HepG2 (cell line): Measurements from ENCODE around the gene TOB1. TPM values are rescaled to one million over a fixed set of nuclear protein-coding genes. Genes with fewer than 3 reads are reported as not detected.
A peak's percentile ranks its signal among the peaks of the same experiment; 100 is the strongest.

Experiments
- MAFK ChIP-seq, 2 experiments: IDR thresholded peaks in 1 of 2; conservative IDR thresholded peaks in 1 of 2; 2 replicates each; pipeline ENCODE4 v1.6.1; 2011; ENCODE audit warnings: improper control_type of control experiment in 2 of 2, low read length in 2 of 2
- MEIS1 ChIP-seq: sonication (generic); formaldehyde crosslinking; IDR thresholded peaks from 2 replicates; pipeline ENCODE4 v1.9.0; 2021; ENCODE audit warnings: mild to moderate bottlenecking, missing genetic modification reagents, moderate library complexity, borderline replicate concordance
- NCOR1 ChIP-seq: fragments of 200-600 bp; sonication (generic); IDR thresholded peaks from 2 replicates; pipeline ENCODE4 v1.7.0; 2017; ENCODE audit warnings: antibody characterized with exemption, low read length, borderline replicate concordance
- PAWR ChIP-seq: sonication (generic); formaldehyde crosslinking; IDR thresholded peaks from 2 replicates; pipeline ENCODE4 v1.4.0; 2020; ENCODE audit warnings: missing genetic modification reagents, mild to moderate bottlenecking, borderline replicate concordance
- PTBP1 ChIP-seq: fragments of 200-400 bp; formaldehyde crosslinking; IDR thresholded peaks from 2 replicates; pipeline ENCODE4 v1.6.1; 2018; ENCODE audit warnings: low read length, low read depth; ENCODE audit not compliant: poor library complexity, severe bottlenecking
- RELA ChIP-seq: sonication (generic); formaldehyde crosslinking; IDR thresholded peaks from 2 replicates; pipeline ENCODE4 v1.4.0; 2020; ENCODE audit warnings: missing genetic modification reagents
- TARDBP ChIP-seq: sonication (generic); formaldehyde crosslinking; IDR thresholded peaks from 2 replicates; pipeline ENCODE4 v1.8.0; 2022; ENCODE audit warnings: mild to moderate bottlenecking, missing genetic modification reagents
- TSC22D2 ChIP-seq: sonication (generic); formaldehyde crosslinking; IDR thresholded peaks from 2 replicates; pipeline ENCODE4 v1.5.1; 2020; ENCODE audit warnings: missing genetic modification reagents, mild to moderate bottlenecking, borderline replicate concordance
- ZNF264 ChIP-seq: sonication (generic); formaldehyde crosslinking; IDR thresholded peaks from 2 replicates; pipeline ENCODE4 v1.4.0; 2020; ENCODE audit warnings: missing genetic modification reagents
- ZNF317 ChIP-seq: sonication (generic); formaldehyde crosslinking; IDR thresholded peaks from 2 replicates; pipeline ENCODE4 v1.5.0; 2020; ENCODE audit warnings: mild to moderate bottlenecking, missing genetic modification reagents
- ZNF383 ChIP-seq: sonication (generic); formaldehyde crosslinking; IDR thresholded peaks from 2 replicates; pipeline ENCODE4 v1.4.0; 2020; ENCODE audit warnings: missing genetic modification reagents, mild to moderate bottlenecking, borderline replicate concordance
- ZNF510 ChIP-seq: sonication (generic); formaldehyde crosslinking; IDR thresholded peaks from 2 replicates; pipeline ENCODE4 v1.4.0; 2020; ENCODE audit warnings: low read depth, mild to moderate bottlenecking, missing genetic modification reagents
- ZNF780A ChIP-seq: sonication (generic); formaldehyde crosslinking; IDR thresholded peaks from 2 replicates; pipeline ENCODE4 v1.8.0; 2022; ENCODE audit warnings: mild to moderate bottlenecking, missing genetic modification reagents, moderate library complexity
- ZNF790 ChIP-seq: sonication (generic); formaldehyde crosslinking; IDR thresholded peaks from 2 replicates; pipeline ENCODE4 v1.8.0; 2022; ENCODE audit warnings: missing genetic modification reagents, mild to moderate bottlenecking, borderline replicate concordance
- ZNF839 ChIP-seq: sonication (generic); formaldehyde crosslinking; IDR thresholded peaks from 2 replicates; pipeline ENCODE4 v1.4.0; 2020; ENCODE audit warnings: missing genetic modification reagents, mild to moderate bottlenecking, borderline replicate concordance
- polyA plus RNA-seq, 8 experiments: library from polyadenylated mRNA; depleted of rRNA in 3 of 8; stranded (reverse) in 7 of 8; unstranded in 1 of 8; fragments of >200 nt; fragmentation: Illumina TruSeq in 4 of 8; extraction: Trizol in 4 of 8; gene quantifications; 2 replicates each; pipeline versions ENCODE4 v1.2.1 to v1.2.3, GENCODE V29; 2011 to 2016; ENCODE audit warnings: low read depth in 4 of 8, missing spikeins in 1 of 8, mixed read lengths in 1 of 8; ENCODE audit not compliant: insufficient read depth in 1 of 8
- total RNA-seq, 5 experiments: library from RNA; depleted of rRNA; stranded (reverse); fragments of >200 nt; fragmentation: Illumina TruSeq; extraction: Trizol; gene quantifications; 2 replicates each; pipeline ENCODE4 v1.2.3, GENCODE V29; 2016; ENCODE audit warnings: low read depth in 1 of 5
- TF ChIP-seq, protein P1 (sequence below): sonication (generic); formaldehyde crosslinking; IDR thresholded peaks from 2 replicates; pipeline ENCODE4 v1.4.0; 2020; ENCODE audit warnings: mild to moderate bottlenecking, missing genetic modification reagents, borderline replicate concordance
- TF ChIP-seq, protein P2 (sequence below): sonication (generic); formaldehyde crosslinking; IDR thresholded peaks from 2 replicates; pipeline ENCODE4 v1.4.0; 2020; ENCODE audit warnings: missing genetic modification reagents
- TF ChIP-seq, protein P3 (sequence below): sonication (generic); formaldehyde crosslinking; IDR thresholded peaks from 2 replicates; pipeline ENCODE4 v1.4.0; 2020; ENCODE audit warnings: missing genetic modification reagents, borderline replicate concordance
- TF ChIP-seq, protein P4 (sequence below): sonication (generic); formaldehyde crosslinking; IDR thresholded peaks from 2 replicates; pipeline ENCODE4 v1.4.0; 2020; ENCODE audit warnings: missing genetic modification reagents

TOB1 gene
- total and polyA plus RNA-seq, 2 of the 13 experiments (the other 11 are each of a cell fraction or from before 2014, with no cell fraction given): 21.9 to 57.7 TPM

DNA sequence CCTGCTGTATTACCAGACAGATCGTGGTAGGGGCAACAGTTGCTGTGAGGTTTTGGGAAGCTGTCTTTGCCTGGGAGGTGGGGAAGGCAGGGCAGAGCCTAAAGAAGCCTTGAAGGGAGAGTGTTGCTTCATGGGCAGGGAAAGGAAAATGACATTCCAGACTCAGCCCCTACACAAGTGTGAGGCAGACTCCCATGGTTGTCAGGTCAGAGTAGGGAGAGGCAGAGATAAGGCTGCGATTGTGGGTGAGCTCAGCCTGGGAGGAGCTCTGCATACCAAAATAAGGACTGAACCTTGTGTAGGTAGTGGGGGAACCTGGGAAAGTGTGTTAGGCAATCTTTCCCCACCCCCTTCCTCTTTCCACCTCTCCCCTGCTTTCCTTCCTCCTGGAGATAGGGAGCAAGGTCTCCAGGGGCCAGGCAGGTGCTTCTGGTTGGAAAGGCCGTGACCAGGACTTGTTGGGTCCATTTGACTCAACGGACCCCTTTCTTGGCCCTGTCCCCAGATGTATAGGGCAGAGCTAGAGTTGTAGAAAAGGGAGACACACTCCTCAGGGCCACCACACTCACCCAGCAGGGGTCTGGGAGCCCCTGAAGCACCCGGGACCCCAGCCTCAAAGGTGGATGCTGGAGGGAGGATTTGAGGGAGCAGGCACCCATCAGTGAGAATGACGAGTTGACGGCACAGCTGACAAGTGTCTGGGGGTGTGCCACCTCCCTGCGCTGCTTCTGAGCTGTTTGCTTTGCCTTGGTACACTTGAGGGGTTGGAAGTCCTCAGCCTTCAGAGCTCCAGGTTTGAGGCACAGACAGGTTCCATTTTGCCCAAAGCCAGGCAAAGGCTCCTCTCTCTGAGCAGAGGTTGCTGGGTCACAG, 18.5 kb upstream of the TOB1 start (continued):
- TF ChIP-seq, protein P1, sequence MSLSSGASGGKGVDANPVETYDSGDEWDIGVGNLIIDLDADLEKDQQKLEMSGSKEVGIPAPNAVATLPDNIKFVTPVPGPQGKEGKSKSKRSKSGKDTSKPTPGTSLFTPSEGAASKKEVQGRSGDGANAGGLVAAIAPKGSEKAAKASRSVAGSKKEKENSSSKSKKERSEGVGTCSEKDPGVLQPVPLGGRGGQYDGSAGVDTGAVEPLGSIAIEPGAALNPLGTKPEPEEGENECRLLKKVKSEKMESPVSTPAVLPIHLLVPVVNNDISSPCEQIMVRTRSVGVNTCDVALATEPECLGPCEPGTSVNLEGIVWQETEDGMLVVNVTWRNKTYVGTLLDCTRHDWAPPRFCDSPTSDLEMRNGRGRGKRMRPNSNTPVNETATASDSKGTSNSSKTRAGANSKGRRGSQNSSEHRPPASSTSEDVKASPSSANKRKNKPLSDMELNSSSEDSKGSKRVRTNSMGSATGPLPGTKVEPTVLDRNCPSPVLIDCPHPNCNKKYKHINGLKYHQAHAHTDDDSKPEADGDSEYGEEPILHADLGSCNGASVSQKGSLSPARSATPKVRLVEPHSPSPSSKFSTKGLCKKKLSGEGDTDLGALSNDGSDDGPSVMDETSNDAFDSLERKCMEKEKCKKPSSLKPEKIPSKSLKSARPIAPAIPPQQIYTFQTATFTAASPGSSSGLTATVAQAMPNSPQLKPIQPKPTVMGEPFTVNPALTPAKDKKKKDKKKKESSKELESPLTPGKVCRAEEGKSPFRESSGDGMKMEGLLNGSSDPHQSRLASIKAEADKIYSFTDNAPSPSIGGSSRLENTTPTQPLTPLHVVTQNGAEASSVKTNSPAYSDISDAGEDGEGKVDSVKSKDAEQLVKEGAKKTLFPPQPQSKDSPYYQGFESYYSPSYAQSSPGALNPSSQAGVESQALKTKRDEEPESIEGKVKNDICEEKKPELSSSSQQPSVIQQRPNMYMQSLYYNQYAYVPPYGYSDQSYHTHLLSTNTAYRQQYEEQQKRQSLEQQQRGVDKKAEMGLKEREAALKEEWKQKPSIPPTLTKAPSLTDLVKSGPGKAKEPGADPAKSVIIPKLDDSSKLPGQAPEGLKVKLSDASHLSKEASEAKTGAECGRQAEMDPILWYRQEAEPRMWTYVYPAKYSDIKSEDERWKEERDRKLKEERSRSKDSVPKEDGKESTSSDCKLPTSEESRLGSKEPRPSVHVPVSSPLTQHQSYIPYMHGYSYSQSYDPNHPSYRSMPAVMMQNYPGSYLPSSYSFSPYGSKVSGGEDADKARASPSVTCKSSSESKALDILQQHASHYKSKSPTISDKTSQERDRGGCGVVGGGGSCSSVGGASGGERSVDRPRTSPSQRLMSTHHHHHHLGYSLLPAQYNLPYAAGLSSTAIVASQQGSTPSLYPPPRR (CRISPR knock-in tag): peak; percentile 82; the same call in 1 of the 2 replicates
- TF ChIP-seq ZNF317 (CRISPR knock-in tag) (0 out of 2 replicates have a peak, but pooled peaks have one; percentile 27), TSC22D2 (CRISPR knock-in tag) (no peak), RELA (CRISPR knock-in tag) (0 out of 2 replicates have a peak, but pooled peaks have one; percentile 32), ZNF510 (CRISPR knock-in tag) (no peak), MAFK (conservative IDR thresholded peaks at IDR 0.05 in 1 of 2, IDR thresholded peaks at IDR 0.05 in 1 of 2; ENCODE audit: low read length in 2 of 2) (no peak), ZNF839 (no peak), TARDBP (CRISPR knock-in tag) (peak; percentile 85), ZNF383 (CRISPR knock-in tag) (no peak), MEIS1 (CRISPR knock-in tag) (no peak; the same call in 1 of the 2 replicates), PTBP1 (no peak), ZNF790 (CRISPR knock-in tag) (no peak), NCOR1 (no peak), PAWR (CRISPR knock-in tag) (no peak), ZNF780A (no peak), ZNF264 (peak; percentile 29; the same call in 1 of the 2 replicates)
- TF ChIP-seq, protein P2, sequence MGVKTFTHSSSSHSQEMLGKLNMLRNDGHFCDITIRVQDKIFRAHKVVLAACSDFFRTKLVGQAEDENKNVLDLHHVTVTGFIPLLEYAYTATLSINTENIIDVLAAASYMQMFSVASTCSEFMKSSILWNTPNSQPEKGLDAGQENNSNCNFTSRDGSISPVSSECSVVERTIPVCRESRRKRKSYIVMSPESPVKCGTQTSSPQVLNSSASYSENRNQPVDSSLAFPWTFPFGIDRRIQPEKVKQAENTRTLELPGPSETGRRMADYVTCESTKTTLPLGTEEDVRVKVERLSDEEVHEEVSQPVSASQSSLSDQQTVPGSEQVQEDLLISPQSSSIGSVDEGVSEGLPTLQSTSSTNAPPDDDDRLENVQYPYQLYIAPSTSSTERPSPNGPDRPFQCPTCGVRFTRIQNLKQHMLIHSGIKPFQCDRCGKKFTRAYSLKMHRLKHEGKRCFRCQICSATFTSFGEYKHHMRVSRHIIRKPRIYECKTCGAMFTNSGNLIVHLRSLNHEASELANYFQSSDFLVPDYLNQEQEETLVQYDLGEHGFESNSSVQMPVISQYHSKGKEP (CRISPR knock-in tag): no peak
- TF ChIP-seq, protein P3, sequence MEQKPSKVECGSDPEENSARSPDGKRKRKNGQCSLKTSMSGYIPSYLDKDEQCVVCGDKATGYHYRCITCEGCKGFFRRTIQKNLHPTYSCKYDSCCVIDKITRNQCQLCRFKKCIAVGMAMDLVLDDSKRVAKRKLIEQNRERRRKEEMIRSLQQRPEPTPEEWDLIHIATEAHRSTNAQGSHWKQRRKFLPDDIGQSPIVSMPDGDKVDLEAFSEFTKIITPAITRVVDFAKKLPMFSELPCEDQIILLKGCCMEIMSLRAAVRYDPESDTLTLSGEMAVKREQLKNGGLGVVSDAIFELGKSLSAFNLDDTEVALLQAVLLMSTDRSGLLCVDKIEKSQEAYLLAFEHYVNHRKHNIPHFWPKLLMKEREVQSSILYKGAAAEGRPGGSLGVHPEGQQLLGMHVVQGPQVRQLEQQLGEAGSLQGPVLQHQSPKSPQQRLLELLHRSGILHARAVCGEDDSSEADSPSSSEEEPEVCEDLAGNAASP (CRISPR knock-in tag): peak; percentile 59
- TF ChIP-seq, protein P4, sequence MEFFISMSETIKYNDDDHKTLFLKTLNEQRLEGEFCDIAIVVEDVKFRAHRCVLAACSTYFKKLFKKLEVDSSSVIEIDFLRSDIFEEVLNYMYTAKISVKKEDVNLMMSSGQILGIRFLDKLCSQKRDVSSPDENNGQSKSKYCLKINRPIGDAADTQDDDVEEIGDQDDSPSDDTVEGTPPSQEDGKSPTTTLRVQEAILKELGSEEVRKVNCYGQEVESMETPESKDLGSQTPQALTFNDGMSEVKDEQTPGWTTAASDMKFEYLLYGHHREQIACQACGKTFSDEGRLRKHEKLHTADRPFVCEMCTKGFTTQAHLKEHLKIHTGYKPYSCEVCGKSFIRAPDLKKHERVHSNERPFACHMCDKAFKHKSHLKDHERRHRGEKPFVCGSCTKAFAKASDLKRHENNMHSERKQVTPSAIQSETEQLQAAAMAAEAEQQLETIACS (CRISPR knock-in tag): no peak
